Activated CD4-positive, alpha-beta T cell treated with anti-CD3 and anti-CD28 coated beads, Interleukin-2, amount 50 U/mL, for 1 hour (primary cell): ENCODE data around the gene CNIH2.
"Not testable (repeated sequence)": the region's sequence is repeated elsewhere in the genome, so short reads cannot be mapped to it uniquely, and the experiment has no call there.

Experiments used
- DNase-seq: peaks from one replicate; pipeline ENCODE4 v3.0.0-alpha.2; 2020

CNIH2 gene

GRCh38 chr11:66277471-66278362 is at the start of gene CNIH2:
Gene CNIH2 (plus strand): TSS chr11:66278175. CDS start chr11:66278457, 282 bp downstream.
- peak; percentile 46 for DNase-seq

- DNase-seq = no peak
Observed at GRCh38 chr11:66228521-66228920, 49.5 kb upstream of the CNIH2 start.

GRCh38 chr11:66230156-66230555 is 47.8 kb upstream of the CNIH2 start:
- no peak for DNase-seq

GRCh38 chr11:66230978-66231377 is 47.0 kb upstream of the CNIH2 start:
- no peak for DNase-seq

- no peak for DNase-seq
Observed at GRCh38 chr11:66231561-66231960, 46.4 kb upstream of the CNIH2 start.

- no peak for DNase-seq
Observed at GRCh38 chr11:66232769-66233168, 45.2 kb upstream of the CNIH2 start.

GRCh38 chr11:66233301-66233700 is 44.7 kb upstream of the CNIH2 start:
- DNase-seq = no peak

GRCh38 chr11:66235141-66235540 is 42.8 kb upstream of the CNIH2 start:
- no peak for DNase-seq

GRCh38 chr11:66237867-66238266 is 40.1 kb upstream of the CNIH2 start:
- DNase-seq = no peak

- DNase-seq = no peak
Observed at GRCh38 chr11:66238786-66239413, 39.1 kb upstream of the CNIH2 start.

GRCh38 chr11:66239511-66239910 is 38.5 kb upstream of the CNIH2 start:
- DNase-seq = no peak

GRCh38 chr11:66239998-66240780 is 37.8 kb upstream of the CNIH2 start:
- DNase-seq = no peak

- no peak for DNase-seq
Observed at GRCh38 chr11:66240781-66241136, 37.2 kb upstream of the CNIH2 start.

GRCh38 chr11:66242095-66242765 is 35.7 kb upstream of the CNIH2 start:
- DNase-seq = no peak

- no peak for DNase-seq
Observed at GRCh38 chr11:66243782-66244535, 34.0 kb upstream of the CNIH2 start.

- no peak for DNase-seq
Observed at GRCh38 chr11:66247295-66247694, 30.7 kb upstream of the CNIH2 start.

- no peak for DNase-seq
Observed at GRCh38 chr11:66247801-66248200, 30.2 kb upstream of the CNIH2 start.

- no peak for DNase-seq
Observed at GRCh38 chr11:66248903-66249302, 29.1 kb upstream of the CNIH2 start.

GRCh38 chr11:66251809-66252208 is 26.2 kb upstream of the CNIH2 start:
- no peak for DNase-seq

- DNase-seq = not testable (repeated sequence)
Observed at GRCh38 chr11:66253081-66253480, 24.9 kb upstream of the CNIH2 start.

- no peak for DNase-seq
Observed at GRCh38 chr11:66258473-66258893, 19.5 kb upstream of the CNIH2 start.

- DNase-seq = no peak
Observed at GRCh38 chr11:66259225-66259624, 18.8 kb upstream of the CNIH2 start.
